Hippocampal formation (tissue), 2 donors: ENCODE results near the gene BSND.

Experiments
- DNase-seq, 2 donors: peaks; one replicate each; lab custom pipeline; 2025; lab: John Stamatoyannopoulos, UW

BSND gene

DNA sequence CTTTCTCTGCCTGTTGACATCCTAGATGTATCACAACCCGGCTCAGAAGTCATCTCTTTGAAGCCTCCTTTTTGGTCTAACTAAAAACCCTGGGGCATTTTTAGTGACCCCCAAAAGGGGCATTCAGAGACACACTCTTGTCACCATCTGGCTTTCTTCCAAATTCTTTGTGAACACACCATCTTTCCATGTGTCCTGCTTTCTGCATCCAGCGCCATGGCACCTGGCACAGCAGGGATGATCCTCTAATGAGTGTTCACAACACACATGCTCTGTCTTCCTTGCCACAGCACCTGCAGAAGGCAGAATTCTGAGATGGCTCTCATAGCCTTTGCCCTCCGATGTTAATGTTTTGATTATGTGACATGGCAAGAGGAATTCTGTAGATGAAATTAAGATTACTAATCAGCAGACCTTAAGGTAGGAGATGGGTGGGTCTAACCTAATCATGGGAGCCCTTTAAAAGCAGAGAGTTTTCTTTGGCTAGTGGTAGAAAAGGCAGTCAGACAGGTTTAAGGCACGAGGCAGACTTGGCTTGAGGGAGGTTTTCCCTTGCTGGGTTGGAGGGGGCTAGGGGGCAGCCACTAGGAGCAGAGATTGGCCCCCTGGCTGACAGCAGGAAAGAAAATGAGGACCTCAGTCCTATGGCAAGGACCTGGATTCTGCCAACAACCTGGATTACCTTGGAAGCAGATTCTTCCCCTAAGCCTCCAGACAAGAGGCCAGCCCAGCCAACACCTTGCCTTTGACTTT lies 23.2 kb upstream of the BSND start:
- DNase-seq, result no peak

- DNase-seq, result no peak
These were observed 22.0 kb upstream of the BSND start for GRCh38 chr1:54976747-54977146.

DNA sequence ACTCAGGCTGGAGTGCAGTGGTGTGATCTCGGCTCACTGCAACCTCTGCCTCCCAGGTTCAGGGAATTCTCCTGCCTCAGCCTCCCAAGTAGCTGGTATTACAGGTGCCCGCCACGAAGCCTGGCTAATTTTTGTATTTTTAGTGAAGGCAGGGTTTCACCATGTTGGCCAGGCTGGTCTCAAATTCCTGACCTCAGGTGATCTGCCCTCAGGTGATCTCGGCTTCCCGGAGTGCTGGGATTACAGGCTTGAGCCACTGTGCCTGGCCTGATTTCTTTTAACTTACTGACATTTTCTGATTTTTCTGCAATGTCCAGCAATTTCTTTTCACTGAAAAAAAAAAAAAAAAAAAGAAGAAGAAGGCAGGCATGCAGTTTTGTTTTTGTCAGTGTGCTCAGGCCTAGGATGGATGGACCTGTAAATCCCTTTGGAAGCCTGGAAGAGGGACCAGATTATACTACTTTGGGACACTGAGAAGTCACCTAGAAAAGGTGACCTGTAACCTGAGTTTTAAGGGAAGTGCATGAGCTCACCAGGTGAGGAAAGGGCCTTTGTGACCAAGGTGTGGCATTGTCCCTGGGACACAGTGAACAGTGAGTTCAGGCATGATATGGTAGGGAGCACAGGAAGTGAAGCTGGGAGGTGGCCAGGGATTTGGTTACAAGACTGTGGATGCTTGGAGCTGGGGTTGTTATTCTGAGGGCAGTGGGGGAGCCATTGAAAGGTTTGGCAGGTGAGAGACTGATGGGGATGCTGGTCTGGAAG lies 21.0 kb upstream of the BSND start:
- no peak for DNase-seq

DNA sequence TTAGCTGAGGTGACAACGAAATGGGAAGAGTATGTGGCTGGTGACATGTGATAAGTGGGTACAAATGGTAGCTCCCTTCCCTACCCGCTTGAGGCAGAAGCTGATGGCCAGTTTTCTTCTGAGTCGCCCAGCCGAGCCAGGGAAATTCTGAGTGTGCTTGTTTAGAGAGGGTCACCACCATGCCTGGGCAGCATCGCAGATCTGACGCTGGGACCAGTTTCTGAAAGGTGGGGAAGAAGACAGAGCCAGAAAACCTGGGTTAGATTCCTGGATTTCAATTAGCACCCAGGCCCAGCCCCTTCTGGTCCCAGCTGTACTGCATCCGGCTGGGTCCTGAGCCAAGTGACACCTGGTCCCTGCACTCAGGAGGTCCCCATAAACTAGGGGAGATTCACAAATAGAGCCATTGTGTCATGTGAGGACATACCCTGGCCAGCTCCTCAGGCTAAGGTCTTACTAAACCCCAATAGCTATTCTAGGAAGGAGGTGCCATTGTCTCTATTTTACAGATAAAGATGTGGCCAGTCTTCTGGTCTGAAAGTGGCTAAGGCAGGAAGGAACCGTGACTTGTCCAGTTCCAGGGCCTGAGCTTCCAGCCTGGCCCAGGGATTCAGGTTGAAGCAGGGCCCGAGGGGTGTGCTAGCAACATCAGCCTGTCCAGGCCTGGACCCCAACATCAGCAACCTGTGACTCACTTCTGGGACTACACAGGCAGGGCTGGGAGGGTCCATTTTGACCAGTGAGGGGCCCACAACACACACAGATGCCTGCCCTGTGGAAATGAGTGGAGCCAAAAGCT lies 20.0 kb upstream of the BSND start:
- no peak for DNase-seq

DNA sequence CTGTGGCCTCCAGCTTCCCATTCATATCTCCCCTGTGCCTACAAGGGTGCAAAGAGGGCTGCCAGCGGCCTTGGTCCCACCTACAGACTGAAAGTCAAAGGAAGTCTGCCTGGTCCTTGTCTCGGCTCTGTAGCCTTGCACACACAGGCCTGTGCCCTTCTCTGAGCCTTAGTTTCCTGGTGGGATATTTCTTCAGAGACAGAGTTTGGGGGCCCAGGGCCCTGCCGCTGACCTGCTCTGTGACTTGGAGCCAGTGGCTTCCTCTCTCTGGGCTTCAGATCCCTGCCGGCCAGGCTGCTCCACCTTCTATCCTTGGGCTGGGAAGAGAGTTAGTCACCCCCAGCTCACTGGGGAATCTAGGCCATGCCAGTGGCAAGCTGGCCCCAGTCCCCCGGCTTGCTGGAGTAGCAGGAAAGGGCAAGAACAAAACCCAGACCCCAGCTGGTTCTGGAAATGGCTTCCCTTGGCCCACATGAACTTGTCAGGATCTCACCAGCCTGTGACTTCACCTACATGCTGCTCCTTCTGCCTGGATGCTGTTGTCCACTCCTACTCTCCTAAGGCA lies 19.3 kb upstream of the BSND start:
- no peak for DNase-seq

DNA sequence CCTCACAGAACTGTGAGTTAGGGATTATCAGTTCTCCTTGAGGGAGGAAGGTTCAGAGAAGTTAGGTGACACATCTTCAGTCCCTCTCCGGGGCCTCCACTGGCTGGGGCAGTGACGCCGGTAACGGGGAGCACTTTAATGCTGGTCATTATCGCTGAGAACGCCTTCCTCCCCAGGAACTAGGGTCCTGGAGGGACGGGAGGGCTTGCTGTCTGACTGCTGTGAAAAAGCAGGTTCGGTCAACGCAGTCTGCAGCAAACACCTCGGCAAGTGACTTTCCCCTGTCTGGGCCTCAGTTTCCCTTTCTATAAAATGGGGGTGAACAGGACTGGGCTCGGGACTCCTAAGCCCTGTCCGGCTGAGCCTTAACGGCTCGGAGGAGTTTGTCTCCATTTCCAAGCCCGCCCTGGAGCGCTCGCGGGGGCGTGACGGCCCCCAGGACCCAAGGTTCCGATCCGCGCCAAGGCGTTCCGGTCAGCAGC lies 18.6 kb upstream of the BSND start:
- no peak for DNase-seq

- DNase-seq, result no peak
These were observed 18.0 kb upstream of the BSND start, which contains the start of gene TMEM61 for GRCh38 chr1:54980528-54981241. TMEM61 (plus strand) TSS chr1:54980628; CDS start chr1:54981066, 438 bp downstream.

DNA sequence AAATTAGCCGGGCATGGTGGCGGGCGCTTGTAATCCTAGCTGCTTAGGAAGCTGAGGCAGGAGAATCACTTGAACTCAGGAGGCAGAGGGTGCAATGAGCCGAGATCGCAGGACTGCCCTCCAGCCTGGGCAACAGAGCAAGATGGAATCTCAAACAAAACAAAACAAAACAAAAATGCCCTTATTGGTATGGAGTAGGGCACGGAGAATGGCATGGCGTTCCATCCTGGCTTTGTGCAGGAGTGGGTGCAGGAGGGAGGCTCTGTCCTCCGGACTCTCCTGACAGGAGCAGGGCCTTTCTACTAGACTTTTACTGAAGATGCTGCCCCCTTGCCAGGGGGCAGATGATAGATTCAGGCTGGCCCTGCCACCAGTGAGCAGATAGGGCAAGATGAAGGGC lies 17.3 kb upstream of the BSND start:
- no peak for DNase-seq

- no peak for DNase-seq
These were observed 16.0 kb upstream of the BSND start for GRCh38 chr1:54982739-54983138.

- DNase-seq, result no peak
These were observed 14.4 kb upstream of the BSND start for GRCh38 chr1:54984131-54984842.

DNA sequence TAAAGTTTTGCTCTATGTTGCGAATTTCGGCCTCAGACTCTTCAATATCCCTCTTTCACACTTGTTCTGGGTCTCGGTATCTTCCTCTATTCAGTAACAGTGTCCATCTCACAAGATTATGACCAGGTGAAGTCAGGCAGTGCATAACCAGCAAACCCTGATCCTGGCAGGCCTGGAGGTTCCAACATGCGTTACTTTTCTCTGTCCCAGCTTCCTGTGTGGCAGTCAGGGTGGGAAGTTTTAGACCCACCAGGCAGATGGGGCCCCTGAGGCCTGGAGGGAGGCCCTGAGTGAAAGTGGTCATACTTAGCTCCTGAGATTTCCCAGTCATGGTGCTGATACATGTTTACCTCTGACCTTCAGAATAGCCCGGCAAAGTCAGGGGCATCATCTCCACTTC lies 13.2 kb upstream of the BSND start:
- no peak for DNase-seq

- DNase-seq, result no peak
These were observed 12.7 kb upstream of the BSND start for GRCh38 chr1:54986025-54986424.

DNA sequence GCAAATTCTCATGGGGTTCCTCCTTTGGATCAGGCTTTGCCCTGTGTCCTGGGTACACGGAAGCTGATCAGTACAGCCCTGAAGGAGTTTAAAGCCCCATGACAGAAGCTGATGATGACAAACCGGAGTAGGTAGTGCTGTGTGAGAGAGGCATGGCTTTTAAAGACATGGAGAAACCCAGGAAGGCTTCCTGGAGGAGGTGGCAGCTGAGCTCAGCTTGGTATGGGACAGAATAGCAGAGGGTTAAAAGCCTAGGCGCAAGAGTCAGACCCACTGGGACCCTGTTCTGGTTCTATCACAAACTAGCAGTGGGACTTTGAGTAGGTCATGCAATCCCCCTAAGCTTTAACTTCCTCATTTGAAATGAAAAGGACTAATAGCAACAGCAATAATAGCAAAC lies 12.2 kb upstream of the BSND start:
- no peak for DNase-seq

GRCh38 chr1:54987427-54987826 lies 11.3 kb upstream of the BSND start:
- no peak for DNase-seq

GRCh38 chr1:54987919-54988705 lies 10.6 kb upstream of the BSND start:
- DNase-seq, result no peak

DNA sequence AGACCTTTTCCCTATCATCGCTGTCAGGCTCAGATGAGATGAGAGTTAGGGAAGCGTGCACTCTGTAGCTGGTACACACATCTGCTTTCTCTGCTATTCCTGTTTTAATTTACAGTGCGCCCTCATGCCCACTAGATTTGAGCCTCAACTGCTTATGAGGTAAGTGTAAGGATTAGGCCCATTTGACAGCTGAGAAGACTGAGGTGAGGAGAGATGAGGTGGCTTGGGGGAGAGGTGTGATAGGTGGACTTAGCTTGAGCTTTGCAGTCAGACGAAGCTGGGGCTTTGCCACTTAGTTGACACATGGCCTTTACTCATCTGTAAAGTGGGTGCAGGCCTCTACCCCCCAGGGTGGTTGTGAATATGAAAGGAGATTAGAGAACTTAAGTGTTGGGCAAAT lies 9.8 kb upstream of the BSND start:
- no peak for DNase-seq

GRCh38 chr1:54989473-54989872 lies 9.3 kb upstream of the BSND start:
- DNase-seq, result no peak

DNA sequence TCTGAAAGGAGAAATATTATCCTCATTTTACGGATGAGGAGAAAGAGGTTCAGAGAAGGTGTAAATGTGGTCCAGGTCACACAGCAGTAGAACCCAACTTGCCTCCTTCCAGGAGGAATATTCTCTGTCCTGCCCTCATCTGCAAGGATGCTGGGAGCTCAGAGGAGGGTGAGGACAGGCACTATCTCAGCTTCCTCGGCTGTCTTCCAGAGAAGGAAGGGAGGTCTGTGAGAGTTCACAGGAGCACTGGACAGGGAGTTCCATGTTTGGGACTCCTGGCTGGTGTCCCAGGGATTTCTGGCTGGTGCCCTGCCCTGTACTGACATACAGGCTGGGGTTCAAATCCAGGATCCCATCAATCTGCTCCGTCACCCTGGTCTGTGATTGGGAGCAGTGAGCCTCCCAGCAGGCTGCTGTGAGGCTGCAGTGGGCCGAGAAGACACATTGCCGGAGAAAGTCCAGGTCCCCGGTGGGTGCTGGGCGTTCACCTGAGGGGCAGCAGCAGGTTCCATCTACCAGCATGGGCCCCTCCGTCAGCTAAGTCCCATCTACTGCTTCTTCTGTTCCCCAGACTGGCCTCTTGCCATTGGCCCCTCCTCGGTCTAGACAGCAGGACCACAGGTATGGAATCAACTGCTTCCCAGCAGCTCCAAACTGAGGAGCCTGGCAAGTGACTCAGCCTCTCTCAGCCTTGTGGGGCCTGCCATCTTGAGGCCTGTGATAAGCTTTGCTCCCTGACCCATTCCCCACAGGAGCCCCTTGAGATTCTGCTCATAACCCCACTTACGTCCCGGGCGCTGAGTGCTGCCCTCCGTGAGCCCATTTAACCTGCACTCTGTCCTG lies 8.5 kb upstream of the BSND start:
- no peak for DNase-seq

- DNase-seq, result no peak
These were observed 7.8 kb upstream of the BSND start for GRCh38 chr1:54990916-54991315.
